NCI-H2196 (cell line): Measurements from ENCODE around the gene SLC2A3.
"Not testable (repeated sequence)": the region's sequence is repeated elsewhere in the genome, so short reads cannot be mapped to it uniquely, and the experiment has no call there.

Experiments used
- DNase-seq: peaks from one replicate; lab custom pipeline; 2025; ENCODE audit not compliant: unreplicated experiment; lab: John Stamatoyannopoulos, UW

Gene SLC2A3

DNA sequence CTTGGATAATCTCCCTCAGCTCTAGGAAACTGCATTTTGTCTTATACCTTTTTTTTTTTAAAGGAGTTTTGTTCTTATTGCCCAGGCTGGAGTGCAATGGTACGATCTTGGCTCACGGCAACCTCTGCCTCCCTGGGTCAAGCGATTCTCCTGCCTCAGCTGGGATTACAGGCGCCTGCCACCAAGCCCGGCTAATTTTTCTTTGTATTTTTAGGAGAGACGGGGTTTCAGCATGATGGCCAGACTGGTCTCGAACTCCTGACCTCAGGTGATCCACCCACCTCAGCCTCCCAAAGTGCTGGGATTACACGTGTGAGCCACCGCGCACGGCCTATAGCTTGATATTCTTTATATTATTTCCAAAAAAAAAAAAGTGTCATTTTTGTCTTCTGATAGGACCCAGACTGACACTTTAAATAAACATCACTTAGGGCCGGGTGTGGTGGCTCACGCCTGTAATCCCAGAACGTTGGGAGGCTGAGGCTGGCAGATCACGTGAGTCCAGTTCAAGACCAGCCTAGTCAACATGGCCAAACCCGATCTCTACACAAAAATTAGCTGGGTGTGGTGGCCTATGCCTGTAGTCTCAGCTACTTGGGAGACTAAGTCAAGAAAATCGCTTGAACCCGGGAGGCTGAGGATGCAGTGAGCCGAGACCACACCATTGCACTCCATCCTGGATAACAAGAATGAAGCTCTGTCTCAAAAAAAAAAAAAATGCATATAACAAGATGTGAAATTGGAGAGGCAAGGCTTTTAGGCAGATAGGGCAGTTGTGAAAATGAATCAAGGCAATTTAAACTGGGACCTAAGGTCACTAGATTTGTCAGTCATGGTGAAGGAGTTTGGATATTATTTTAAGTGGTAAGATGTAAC is 18.4 kb downstream of the SLC2A3 start:
- no peak for DNase-seq

DNA sequence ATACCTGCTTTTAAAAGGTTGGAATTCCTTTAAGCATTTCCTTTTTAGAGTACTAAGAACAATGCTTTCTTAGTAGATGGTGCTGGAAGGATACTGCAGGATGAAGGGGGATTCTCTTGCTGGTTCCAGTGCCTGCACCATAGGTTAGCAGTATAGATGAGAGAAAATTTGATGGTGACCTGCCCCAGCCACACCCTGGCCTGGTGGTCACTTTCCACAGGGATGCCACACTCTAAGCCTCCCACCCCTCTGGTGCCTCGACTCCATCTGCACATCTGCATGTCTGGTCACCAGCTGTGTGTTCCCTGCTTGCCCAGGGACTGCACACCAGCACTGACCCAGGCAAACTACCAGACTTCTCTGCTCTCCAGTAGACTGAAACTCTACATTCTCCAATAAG is 19.1 kb downstream of the SLC2A3 start:
- DNase-seq, result no peak

DNA sequence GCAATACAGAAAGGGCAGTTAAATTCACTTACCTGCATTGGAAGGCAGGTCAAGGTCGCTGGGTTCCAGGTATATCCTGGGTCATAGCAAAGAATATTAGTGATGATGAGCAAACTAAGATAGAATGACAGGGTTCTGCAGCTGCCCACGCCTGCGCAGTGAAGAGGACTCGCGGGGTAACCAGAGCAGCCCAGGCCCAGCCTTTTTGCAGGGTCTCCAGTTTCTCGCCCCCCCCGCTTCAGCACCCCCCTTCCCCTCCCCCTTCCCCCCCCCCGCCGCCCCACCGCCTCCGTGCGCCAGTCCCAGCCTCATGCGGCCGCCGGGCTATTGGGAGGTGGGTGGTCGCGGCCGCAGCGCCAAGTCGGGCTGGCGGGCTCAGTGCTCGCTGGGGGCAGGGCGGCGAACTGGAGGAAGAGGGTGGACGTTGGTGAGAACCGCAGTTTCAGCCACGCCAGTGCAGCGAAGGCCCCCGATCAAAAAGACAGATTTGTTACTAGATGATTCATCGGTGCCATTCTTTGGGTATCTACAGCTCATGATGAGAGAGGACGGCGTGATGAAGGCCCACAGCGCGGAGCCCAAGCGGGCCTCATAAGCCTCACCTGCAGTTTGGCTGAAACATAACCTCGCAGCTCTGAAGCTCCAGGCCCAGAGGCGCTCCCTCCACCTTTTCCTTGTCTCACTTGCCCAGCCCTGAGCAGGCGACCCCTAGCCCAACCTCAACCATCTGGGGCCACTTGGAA is 20.2 kb downstream of the SLC2A3 start:
- no peak for DNase-seq

DNA sequence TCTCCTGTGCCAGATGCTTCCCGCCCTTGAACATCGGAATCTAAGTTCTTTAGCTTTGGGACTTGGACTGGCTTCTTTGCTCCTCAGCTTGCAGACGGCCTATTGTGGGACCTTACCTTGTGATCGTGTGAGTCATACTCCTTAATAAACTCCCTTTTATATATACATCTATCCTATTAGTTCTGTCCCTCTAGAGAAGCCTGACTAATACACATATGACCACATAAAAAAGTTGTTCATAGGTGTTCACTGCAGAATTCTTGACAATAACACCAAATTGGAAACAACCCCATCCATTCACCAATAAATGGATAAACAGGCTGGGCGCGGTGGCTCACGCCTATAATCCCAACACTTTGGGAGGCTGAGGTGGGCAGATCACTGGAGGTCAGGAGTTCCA is 25.9 kb downstream of the SLC2A3 start:
- not testable (repeated sequence) for DNase-seq

DNA sequence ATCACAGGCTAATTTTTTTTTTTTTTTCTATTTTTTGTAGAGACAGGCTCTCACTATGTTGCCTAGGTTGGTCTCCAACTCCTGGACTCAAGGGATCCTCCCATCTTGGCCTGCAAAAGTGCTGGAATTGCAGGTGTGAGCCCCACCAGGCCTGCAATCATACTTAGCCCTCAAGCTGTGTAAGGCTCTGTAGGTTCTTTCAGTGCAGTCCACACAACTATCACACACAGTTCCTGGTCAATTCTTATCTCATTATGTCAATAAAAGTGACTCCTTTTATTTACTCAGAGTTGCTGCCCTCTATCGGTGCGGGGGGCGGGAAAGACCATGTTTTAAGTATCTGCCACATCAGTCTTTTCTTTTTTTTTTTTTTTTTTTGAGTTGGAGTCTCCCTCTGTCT is 29.0 kb downstream of the SLC2A3 start:
- peak; percentile 8 for DNase-seq

DNA sequence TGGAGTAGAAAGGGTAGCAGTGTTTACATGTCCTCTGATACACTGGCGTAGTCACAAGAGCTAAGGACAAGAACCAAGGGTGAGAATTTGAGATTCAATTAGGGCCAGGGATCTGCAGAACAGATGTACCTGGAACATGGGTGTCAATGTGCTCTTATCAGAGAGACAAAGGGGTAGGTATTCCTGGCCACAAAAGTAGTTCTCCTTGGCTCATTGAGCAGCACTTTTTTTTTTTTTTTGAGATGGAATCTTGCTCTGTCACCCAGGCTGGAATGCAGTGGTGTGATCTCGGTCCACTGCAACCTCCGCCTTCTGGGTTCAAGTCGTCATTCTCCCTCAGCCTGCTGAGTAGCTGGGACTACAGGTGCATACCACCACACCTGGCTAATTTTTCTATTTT is 29.7 kb downstream of the SLC2A3 start:
- DNase-seq, result not testable (repeated sequence)

DNA sequence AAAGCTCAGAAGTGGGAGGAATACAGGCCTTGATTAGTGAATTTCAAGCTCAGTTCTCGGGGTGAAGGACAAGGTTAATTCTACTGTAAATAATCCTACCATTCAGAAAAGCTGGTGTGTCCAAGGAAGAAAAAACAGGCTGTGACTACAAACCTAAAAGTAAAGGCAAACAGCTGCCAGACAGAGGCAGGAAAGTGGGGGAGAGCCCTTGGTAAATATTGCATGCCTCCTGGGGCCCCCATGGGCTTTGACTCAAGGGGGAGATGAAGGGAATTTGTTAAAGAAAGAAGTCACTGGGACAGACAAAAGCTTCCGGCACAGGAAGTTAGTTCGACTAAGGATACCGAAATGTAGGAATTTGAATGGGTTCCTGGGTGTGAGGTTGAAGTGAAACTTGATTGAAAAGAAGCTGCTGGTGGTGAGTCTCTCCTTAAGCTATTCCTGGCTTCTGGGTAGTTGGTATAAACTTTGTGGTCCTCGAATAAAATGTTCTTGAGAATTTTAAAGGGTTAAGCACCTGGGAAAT is 30.3 kb downstream of the SLC2A3 start:
- DNase-seq, result not testable (repeated sequence)

DNA sequence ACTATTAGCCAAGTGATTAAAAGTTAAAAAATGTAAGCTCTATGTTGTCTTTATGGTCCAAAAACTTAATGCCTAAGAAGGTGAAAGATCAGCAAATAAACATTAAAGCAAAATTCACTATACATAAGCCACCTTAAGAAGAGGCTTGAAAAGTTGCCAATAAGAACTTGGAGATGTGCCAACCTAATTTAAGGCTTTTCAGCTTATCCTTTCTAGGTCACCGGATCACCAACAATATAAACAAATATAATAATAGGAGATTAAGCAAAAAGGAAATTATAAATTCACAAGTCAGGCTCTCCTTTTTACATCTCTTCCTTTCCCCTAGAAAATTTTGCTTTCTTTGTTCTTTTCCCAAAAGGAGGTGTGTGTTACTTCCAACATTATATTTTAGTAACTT is 30.9 kb downstream of the SLC2A3 start:
- DNase-seq, result peak; percentile 2

DNA sequence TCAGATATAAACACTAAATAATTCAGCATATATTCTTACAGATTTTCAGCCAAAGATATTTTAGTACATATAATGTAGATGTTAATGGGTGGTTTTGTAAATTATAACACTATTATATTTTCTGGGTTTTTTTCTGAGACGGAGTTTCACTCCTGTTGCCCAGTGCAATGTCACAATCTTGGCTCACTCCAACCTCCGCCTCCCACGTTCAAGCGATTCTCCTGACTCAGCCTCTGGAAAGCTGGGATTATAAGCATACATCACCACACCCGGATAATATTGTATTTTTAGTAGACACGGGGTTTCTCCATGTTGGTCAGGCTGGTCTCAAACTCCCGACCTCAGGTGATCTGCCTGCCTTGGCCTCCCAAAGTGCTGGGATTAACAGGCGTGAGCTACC is 33.6 kb downstream of the SLC2A3 start:
- not testable (repeated sequence) for DNase-seq

DNA sequence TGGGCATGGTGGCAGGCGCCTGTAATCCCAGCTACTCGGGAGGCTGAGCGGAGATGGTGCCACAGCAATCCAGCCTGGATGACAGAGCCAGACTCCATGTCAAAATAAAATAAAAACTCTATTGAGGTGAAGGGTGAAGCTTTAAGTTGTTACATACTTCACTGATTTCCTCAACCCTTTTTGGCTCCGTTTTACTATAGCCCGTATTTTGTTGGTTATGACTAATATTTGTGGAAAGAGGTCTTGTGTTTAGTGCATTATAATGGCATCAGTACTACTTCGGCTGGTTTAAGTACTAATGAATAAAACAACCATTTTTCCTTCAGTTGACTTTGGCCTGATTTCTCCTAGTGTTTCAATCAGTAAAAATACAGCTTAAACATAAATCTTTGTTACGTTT is 36.2 kb downstream of the SLC2A3 start:
- no peak for DNase-seq

DNA sequence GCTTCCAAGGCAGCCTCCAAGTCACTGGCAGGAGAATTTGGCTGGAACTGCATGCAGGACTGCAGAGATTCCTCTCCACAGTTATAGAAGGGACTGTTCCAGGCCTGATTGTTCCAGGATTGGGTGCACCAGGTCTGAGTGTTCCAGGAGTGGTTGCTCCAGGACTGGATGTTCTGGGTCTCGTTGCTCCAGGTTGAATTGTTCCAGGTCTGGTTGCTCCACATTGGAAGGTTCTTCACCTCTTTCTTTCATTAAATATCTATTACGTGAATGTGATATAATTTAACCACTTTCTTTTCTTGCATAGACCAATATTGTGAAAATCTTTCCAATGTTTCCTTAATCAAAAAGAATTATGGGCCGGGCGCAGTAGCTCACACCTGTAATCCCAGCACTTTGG is 39.3 kb downstream of the SLC2A3 start:
- DNase-seq, result not testable (repeated sequence)

DNA sequence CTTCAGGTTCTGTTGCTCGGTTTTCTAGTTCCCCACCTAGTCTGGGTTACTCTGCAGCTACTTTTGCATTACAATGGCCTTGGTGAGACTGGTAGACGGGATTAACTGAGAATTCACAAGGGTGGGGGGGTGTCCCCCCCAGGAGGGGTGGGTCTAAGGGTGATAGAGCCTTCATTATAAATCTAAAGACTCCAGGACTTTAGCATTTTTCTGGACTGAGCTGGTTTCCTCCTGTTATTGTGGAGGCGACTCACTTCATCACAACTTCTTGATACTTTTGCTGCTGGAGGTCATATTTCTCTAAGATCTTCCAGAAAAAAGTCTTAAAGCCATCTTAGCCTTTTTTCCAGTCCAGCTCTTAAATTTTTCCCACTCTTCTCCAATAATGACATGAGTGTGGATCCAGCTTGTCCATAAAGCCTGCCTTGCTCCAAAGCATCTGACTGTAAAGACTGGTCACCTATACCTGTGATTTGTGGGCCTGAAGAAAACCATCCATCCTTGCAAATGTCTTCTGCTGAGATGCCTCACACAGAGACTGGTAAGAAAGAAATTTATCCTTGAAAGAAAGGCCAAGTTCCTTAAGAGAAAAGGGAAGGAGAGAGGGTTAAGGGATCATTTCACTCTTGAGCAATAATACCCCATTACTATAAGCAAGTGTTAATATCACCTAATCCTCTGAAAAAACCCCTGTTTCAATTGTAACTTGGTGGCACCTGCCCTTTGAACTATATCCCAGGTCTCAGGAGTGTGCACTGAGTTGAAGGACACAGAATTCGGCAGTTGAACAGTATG is 43.6 kb downstream of the SLC2A3 start:
- DNase-seq, result no peak

DNA sequence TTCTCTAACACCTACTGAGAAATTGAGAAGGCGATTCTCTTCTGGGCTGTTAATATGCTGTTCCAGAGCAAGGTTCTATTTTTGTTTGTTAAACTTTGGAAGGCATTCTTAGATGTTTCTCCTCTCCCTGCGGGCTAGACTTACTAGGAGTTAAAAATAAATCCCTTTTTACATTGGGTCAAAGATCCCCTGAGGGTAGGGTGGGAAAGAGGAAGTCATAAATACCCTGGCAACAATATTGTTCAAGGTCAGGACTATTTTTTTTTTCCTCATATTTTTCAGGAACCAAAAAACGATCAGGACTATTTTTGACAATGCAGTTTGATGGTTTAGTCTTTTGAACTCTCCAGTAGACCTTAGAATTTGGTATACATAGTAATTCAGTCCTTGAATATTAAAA is 51.3 kb downstream of the SLC2A3 start:
- DNase-seq, result no peak

DNA sequence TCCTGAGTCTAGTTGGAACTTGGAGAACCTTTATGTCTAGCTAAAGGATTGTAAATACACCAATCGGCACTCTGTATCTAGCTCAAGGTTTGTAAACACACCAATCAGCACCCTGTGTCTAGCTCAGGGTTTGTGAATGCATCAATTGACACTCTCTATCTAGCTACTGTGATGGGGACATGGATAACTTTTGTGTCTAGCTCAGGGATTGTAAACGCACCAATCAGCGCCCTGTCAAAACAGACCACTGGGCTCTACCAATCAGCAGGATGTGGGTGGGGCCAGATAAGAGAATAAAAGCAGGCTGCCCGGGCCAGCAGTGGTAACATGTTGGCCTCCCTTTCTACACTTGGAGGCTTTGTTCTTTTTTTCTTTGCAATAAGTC is 54.3 kb downstream of the SLC2A3 start:
- not testable (repeated sequence) for DNase-seq

DNA sequence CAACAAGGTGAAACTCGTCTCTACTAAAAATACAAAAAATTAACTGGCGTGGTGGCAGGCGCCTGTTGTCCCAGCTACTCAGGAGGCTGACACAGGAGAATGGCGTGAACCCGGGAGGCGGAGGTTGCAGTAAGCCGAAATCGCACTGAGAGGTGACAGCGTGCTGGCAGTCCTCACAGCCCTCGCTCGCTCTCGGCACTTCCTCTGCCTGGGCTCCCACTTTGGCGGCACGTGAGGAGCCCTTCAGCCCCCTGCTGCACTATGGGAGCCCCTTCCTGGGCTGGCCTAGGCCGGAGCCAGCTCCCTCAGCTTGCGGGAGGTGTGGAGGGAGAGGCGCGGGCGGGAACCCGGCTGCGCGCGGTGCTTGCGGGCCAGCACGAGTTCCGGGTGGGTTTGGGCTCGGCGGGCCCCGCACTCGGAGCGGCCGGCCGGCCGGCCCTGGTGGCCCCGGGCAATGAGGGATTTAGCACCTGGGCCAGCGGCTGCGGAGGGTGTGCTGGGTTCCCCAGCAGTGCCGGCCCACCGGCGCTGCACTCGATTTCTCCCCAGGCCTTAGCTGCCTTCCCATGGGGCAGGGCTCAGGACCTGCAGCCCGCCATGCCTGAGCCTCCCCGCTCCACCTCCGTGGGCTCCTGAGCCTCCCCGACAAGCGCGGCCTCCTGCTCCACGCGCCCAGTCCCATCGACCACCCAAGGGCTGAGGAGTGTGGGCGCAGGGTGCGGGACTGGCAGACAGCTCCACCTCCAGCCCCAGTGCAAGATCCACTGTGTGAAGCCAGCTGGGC is 54.8 kb downstream of the SLC2A3 start:
- DNase-seq, result not testable (repeated sequence)

DNA sequence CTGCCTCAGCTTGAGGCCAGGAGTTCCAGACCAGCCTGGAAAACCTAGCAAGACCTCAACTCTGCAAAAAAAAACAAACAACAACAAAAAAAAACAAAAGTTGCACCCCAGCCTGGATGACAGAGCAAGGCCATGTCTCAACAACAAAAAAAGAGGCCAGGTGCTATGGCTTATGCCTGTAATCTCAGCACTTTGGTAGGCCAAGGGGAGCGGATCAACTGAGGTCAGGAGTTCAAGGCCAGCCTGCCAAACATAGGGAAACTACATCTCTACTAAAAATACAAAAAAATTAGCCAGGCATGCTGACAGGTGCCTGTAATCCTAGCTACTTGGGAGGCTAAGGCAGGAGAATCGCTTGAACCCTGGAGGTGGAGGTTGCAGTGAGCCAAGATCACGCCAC is 56.7 kb downstream of the SLC2A3 start:
- DNase-seq, result no peak

DNA sequence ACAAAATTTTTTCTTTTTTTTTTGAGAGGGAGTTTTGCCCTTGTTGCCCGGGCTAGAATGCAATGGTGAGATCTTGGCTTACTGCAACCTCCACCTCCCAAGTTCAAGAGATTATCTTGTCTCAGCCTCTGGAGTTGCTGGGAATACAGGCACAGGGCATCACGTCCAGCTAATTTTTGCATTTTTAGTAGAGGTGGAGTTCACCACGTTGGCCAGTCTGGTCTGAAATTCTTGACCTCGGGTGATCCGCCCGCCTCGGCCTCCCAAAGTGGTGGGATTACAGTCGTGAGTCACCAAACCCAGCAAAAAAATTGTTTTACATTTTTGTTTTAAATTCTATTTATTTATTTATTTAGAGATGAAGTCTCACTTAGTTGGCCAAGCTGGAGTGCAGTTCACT is 58.6 kb downstream of the SLC2A3 start:
- DNase-seq, result no peak

DNA sequence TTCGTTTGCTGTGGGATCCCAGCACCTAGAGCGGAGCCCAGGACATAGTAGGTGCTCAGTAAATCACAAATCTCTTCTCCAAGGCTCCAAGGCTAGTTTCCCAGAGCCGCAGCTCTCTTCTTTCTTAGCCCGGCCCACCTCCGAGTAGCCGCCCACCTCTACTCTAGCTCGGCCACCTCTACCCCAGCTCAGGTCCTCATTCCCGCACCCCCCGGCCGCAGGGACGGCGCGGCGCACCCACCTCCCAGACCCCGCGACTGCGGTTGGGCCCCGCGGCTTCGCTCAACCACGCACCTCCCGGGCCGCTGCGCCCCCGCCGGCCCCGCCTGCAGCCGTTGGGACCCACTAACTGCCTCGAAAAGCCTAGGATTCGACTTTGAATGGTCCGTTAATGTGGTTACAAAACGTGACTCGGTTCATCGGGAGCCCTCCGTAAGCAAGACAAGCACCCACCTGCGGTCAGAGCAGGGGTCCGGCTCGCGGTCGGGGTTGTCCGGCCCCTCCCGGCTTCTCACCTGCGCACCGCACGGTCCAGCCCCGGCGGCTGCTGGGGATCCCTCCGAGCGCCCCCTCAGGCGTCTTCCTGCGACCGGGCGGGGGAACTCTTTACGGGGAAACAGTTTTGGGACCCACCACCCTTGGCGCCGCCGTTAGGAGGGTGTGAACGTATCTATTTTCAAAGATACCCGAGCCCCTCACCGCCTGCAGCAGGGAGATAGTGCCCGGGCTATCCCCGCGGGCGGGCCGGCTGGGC is 63.2 kb downstream of the SLC2A3 start, which contains the start of gene SLC2A14:
TSS of gene SLC2A14 (minus strand) at position 350 of the 754 bp plus-strand sequence. CDS start 3,035 bp downstream, outside the sequence.
- no peak for DNase-seq

DNA sequence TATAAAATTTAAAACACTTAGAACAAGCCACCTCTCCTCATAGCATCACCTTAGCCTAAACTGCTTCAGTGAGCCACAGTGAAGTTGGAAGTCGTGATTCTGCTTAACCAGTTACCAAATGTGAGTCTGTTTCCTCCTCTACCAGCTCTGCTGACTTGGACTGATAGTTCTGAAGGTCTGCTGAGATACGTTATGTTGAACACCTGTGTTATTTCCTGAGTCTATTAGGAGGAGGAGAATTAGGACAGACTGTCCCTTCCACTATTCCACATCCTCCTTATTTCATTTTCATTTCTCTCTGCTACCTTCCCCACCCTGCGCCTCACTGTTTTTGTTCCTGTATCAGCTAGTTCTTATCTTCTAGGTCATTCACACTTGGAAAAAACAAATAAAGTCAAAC is 65.7 kb downstream of the SLC2A3 start:
- no peak for DNase-seq
